HCT116 (cell line): Measurements from ENCODE around the gene KCNAB2. TPM values are rescaled to one million over a fixed set of nuclear protein-coding genes. Genes with fewer than 3 reads are reported as not detected.

Source experiments
- ATAC-seq: fragments of 200-7000 bp; cut with Tn5 transposase; 2 replicates; pipeline ENCODE4 v1.9.1; 2020; ENCODE audit warnings: mild to moderate bottlenecking, moderate library complexity
- BruUV-seq: library from RNA; stranded (reverse); fragments of 400-500 nt; replicated peaks from 2 replicates; lab custom pipeline; 2021; lab: Mats Ljungman, UMichigan
- CTCF ChIA-PET: fragments of 300-600 bp; sonication (Branson Sonifier 250); formaldehyde crosslinking; loops from one replicate; lab custom pipeline; 2021; ENCODE audit warnings: antibody characterized with exemption; lab: Charles Lee
- POLR2A ChIA-PET: fragments of 300-600, 350-600 bp; sonication (Branson Sonifier 250); formaldehyde crosslinking; loops from one replicate; lab custom pipeline; 2021; ENCODE audit warnings: antibody characterized with exemption; lab: Charles Lee
- RAD21 ChIA-PET, 2 experiments: fragments of 300-600 bp; sonication (Branson Sonifier 250); formaldehyde crosslinking; loops; one replicate each; lab custom pipeline; 2023; ENCODE audit warnings: low total read pairs in 2 of 2; ENCODE audit not compliant: uncharacterized antibody in 2 of 2, unreplicated experiment in 2 of 2, low non-redundant PET in 1 of 2; lab: Charles Lee
- DNase-seq: peaks from one replicate; pipeline ENCODE4 v3.0.0-alpha.2; 2010; ENCODE audit warnings: low read depth, low spot score
- H2AFZ ChIP-seq: fragments of 200-600 bp; shearing (Covaris generic), sonication (generic); 2 replicates; pipeline ENCODE4 v1.6.1; 2017; ENCODE audit warnings: low read depth, mixed run types, mixed read lengths, antibody characterized with exemption, low read length; ENCODE audit not compliant: poor library complexity, severe bottlenecking
- H3K27ac ChIP-seq: 2 replicates; pipeline ENCODE4 v1.5.1; 2012; ENCODE audit warnings: low read depth, low read length
- H3K27me3 ChIP-seq: fragments of 200-600 bp; sonication (generic); 2 replicates; pipeline ENCODE4 v1.6.1; 2016; ENCODE audit warnings: mixed run types, low read length, mixed read lengths; ENCODE audit not compliant: insufficient read depth
- H3K36me3 ChIP-seq, 2 experiments: fragments of 200-500 bp in 1 of 2; fragments of 200-600 bp in 1 of 2; sonication (Bioruptor generic) in 1 of 2; sonication (generic) in 1 of 2; 2 replicates each; pipeline versions ENCODE4 v1.5.1 to v1.6.1; 2014 to 2016; ENCODE audit warnings: low read length in 2 of 2, inconsistent platforms in 1 of 2, mixed read lengths in 1 of 2, mixed run types in 1 of 2; ENCODE audit not compliant: insufficient read depth in 2 of 2, control insufficient read depth in 1 of 2
- H3K4me1 ChIP-seq, 2 experiments: fragments of 200-600 bp in 1 of 2; sonication (generic) in 1 of 2; 2 replicates each; pipeline versions ENCODE4 v1.5.1 to v1.6.1; 2012 to 2017; ENCODE audit warnings: low read length in 2 of 2, inconsistent platforms in 1 of 2, mild to moderate bottlenecking in 1 of 2, mixed read lengths in 1 of 2, mixed run types in 1 of 2, moderate library complexity in 1 of 2; ENCODE audit not compliant: insufficient read depth in 2 of 2, control insufficient read depth in 1 of 2
- H3K4me2 ChIP-seq: fragments of 200-600 bp; sonication (generic); 2 replicates; pipeline ENCODE4 v1.6.1; 2017; ENCODE audit warnings: mixed run types, low read length, mixed read lengths
- H3K4me3 ChIP-seq, 2 experiments: fragments of 200-600 bp in 1 of 2; sonication (generic) in 1 of 2; replicated peaks in 1 of 2; 2 replicates each; pipeline ENCODE4 v1.5.1; 2011 to 2016; ENCODE audit warnings: low read length in 2 of 2, control low read depth in 1 of 2, low read depth in 1 of 2, mild to moderate bottlenecking in 1 of 2, mixed read lengths in 1 of 2, mixed run types in 1 of 2
- H3K79me2 ChIP-seq: fragments of 200-600 bp; sonication (generic); 2 replicates; pipeline ENCODE4 v1.6.1; 2017; ENCODE audit warnings: mild to moderate bottlenecking, mixed run types, low read length, moderate library complexity, mixed read lengths; ENCODE audit not compliant: insufficient read depth
- H3K9ac ChIP-seq: fragments of 200-600 bp; sonication (generic); 2 replicates; pipeline ENCODE4 v1.6.1; 2016; ENCODE audit warnings: low read length, mixed read lengths
- H3K9me2 ChIP-seq: fragments of 200-600 bp; sonication (generic), shearing (Covaris generic); 2 replicates; pipeline ENCODE4 v1.6.1; 2017; ENCODE audit warnings: mixed run types, mild to moderate bottlenecking, moderate library complexity; ENCODE audit not compliant: insufficient read depth
- H3K9me3 ChIP-seq, 2 experiments: fragments of 200-500 bp in 1 of 2; fragments of 200-600 bp in 1 of 2; sonication (Bioruptor generic) in 1 of 2; sonication (generic) in 1 of 2; 2 replicates each; pipeline ENCODE4 v1.6.1; 2014 to 2017; ENCODE audit warnings: low read length in 2 of 2, mixed read lengths in 2 of 2, inconsistent platforms in 1 of 2, low read depth in 1 of 2, mild to moderate bottlenecking in 1 of 2, mixed run types in 1 of 2, moderate library complexity in 1 of 2; ENCODE audit not compliant: control insufficient read depth in 1 of 2, insufficient read depth in 1 of 2
- H4K20me1 ChIP-seq: fragments of 200-600 bp; sonication (generic), shearing (Covaris generic); 2 replicates; pipeline ENCODE4 v1.6.1; 2017; ENCODE audit warnings: mixed run types, mild to moderate bottlenecking, moderate library complexity; ENCODE audit not compliant: insufficient read depth
- CBX3 ChIP-seq: IDR thresholded peaks from 2 replicates; pipeline ENCODE4 v1.6.1; 2012; ENCODE audit warnings: low read depth
- EZH2 ChIP-seq: fragments of 200-600 bp; sonication (generic); IDR thresholded peaks from 2 replicates; pipeline ENCODE4 v1.6.1; 2017; ENCODE audit warnings: antibody characterized with exemption, mixed run types
- SIN3A ChIP-seq: IDR thresholded peaks from 2 replicates; pipeline ENCODE4 v1.6.1; 2012; ENCODE audit warnings: low read depth
- SRF ChIP-seq: IDR thresholded peaks from 2 replicates; pipeline ENCODE4 v1.6.1; 2012; ENCODE audit warnings: low read depth
- TCF7L2 ChIP-seq: IDR thresholded peaks from 2 replicates; pipeline ENCODE4 v1.7.0; 2011; ENCODE audit warnings: borderline replicate concordance, inconsistent platforms; ENCODE audit not compliant: insufficient read depth, insufficient read length; ENCODE audit errors: extremely low read depth
- ZNF274 ChIP-seq: fragments of 200-500 bp; sonication (Bioruptor generic); IDR thresholded peaks from 2 replicates; pipeline ENCODE4 v1.6.1; 2014; ENCODE audit warnings: mild to moderate bottlenecking, low read depth, low read length, inconsistent platforms
- intact Hi-C: fragments of 100-400 bp; cut with micrococcal nuclease; formaldehyde crosslinking; loops from 2 replicates; pipeline ENCODE4 v1.10.0; 2022
- total RNA-seq: library from RNA; stranded (reverse); gene quantifications from one replicate; pipeline ENCODE4 v1.2.1, GENCODE V29; 2021; ENCODE audit not compliant: unreplicated experiment
- TF ChIP-seq, protein P1 (sequence below): IDR thresholded peaks from 2 replicates; pipeline ENCODE4 v1.6.1; 2012
- TF ChIP-seq, protein P2 (sequence below): IDR thresholded peaks from 2 replicates; pipeline ENCODE4 v1.6.1; 2012; ENCODE audit warnings: low read depth
- TF ChIP-seq, protein P3 (sequence below): IDR thresholded peaks from 2 replicates; pipeline ENCODE4 v1.6.1; 2011; ENCODE audit warnings: mild to moderate bottlenecking, low read length, moderate library complexity; ENCODE audit not compliant: insufficient replicate concordance; ENCODE audit errors: extremely low read depth
- TF ChIP-seq, protein P4 (sequence below): IDR thresholded peaks from 2 replicates; pipeline ENCODE4 v1.6.1; 2012

The KCNAB2 gene
- total RNA-seq, 1 experiment from 2014 or later, result 18.1 TPM

DNA sequence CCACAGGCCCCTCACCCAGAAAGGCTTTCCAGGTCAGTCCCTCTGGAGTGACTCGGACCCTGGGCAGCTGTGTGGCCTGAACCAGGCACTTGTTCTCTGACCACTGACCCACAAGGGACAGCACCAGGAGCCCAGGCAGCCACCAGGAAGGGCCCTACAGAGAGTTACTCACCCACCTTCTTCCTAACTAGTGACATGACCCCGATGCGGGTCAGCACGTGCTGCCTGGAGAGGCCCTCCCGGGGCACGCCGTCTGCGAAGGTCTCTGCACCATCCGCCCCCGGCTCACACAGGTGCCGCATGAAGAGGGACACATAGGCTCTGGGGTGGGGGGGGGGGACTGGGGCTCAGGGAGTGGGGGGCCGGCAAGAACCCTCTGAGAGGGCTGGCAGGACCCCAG is 78.7 kb downstream of the KCNAB2 start:
- intact Hi-C loops, result no loop called here
- Histone ChIP-seq H3K27ac (no peak overlapping the region), H3K9ac (no peak overlapping the region), H3K79me2 (no peaks in the 10 kb centered on the region), H4K20me1 (no peaks in the 10 kb centered on the region), H3K4me1 (peaks cover 8 to 15% of the 10 kb centered on the region in 2 experiments; a peak in 3 of 4 replicates), H3K4me3 (no peak overlapping the region), H3K9me2 (no peaks in the 10 kb centered on the region)
- ATAC-seq, result no peak
- ChIA-PET POLR2A (no interaction called here), CTCF (no interaction called here), RAD21 (no interaction called here)
- no peak for DNase-seq
- TF ChIP-seq, protein P1, sequence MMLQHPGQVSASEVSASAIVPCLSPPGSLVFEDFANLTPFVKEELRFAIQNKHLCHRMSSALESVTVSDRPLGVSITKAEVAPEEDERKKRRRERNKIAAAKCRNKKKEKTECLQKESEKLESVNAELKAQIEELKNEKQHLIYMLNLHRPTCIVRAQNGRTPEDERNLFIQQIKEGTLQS, result no peak
- TF ChIP-seq CBX3 (no peak), ZNF274 (no peak), TCF7L2 (no peak), SIN3A (no peak), EZH2 (no peak), SRF (no peak)
- TF ChIP-seq, protein P2, sequence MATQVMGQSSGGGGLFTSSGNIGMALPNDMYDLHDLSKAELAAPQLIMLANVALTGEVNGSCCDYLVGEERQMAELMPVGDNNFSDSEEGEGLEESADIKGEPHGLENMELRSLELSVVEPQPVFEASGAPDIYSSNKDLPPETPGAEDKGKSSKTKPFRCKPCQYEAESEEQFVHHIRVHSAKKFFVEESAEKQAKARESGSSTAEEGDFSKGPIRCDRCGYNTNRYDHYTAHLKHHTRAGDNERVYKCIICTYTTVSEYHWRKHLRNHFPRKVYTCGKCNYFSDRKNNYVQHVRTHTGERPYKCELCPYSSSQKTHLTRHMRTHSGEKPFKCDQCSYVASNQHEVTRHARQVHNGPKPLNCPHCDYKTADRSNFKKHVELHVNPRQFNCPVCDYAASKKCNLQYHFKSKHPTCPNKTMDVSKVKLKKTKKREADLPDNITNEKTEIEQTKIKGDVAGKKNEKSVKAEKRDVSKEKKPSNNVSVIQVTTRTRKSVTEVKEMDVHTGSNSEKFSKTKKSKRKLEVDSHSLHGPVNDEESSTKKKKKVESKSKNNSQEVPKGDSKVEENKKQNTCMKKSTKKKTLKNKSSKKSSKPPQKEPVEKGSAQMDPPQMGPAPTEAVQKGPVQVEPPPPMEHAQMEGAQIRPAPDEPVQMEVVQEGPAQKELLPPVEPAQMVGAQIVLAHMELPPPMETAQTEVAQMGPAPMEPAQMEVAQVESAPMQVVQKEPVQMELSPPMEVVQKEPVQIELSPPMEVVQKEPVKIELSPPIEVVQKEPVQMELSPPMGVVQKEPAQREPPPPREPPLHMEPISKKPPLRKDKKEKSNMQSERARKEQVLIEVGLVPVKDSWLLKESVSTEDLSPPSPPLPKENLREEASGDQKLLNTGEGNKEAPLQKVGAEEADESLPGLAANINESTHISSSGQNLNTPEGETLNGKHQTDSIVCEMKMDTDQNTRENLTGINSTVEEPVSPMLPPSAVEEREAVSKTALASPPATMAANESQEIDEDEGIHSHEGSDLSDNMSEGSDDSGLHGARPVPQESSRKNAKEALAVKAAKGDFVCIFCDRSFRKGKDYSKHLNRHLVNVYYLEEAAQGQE, result no peak
- TF ChIP-seq, protein P3, sequence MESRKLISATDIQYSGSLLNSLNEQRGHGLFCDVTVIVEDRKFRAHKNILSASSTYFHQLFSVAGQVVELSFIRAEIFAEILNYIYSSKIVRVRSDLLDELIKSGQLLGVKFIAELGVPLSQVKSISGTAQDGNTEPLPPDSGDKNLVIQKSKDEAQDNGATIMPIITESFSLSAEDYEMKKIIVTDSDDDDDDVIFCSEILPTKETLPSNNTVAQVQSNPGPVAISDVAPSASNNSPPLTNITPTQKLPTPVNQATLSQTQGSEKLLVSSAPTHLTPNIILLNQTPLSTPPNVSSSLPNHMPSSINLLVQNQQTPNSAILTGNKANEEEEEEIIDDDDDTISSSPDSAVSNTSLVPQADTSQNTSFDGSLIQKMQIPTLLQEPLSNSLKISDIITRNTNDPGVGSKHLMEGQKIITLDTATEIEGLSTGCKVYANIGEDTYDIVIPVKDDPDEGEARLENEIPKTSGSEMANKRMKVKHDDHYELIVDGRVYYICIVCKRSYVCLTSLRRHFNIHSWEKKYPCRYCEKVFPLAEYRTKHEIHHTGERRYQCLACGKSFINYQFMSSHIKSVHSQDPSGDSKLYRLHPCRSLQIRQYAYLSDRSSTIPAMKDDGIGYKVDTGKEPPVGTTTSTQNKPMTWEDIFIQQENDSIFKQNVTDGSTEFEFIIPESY, result no peak
- TF ChIP-seq, protein P4, sequence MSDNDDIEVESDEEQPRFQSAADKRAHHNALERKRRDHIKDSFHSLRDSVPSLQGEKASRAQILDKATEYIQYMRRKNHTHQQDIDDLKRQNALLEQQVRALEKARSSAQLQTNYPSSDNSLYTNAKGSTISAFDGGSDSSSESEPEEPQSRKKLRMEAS, result no peak
- TF ChIP-seq, all 23 proteins: peak for 0
- H2AFZ ChIP-seq, result no peak overlapping the region
- no peaks in the 10 kb centered on the region for H3K36me3 ChIP-seq
- no peak overlapping the region for H3K4me2 ChIP-seq
- BruUV-seq, result no TSS peak
- H3K9me3 ChIP-seq, result no peaks in the 10 kb centered on the region
- no peaks in the 10 kb centered on the region for H3K27me3 ChIP-seq
